ENCODE data around the gene FGF18. TPM values are rescaled to one million over a fixed set of nuclear protein-coding genes. Genes with fewer than 3 reads are reported as not detected.
A peak's percentile ranks its signal among the peaks of the same experiment; 100 is the strongest.

FGF18 gene
- total and polyA plus RNA-seq, 7 donors, result 0.28 to 3.0 (median 0.48) TPM; not detected in 3

- 11 to 14% methylated on average over 26 of the region's 26 CpGs for WGBS, 2 donors
- Histone ChIP-seq H3K4me1 (peaks cover 0 to 33% (median 31%) of the 10 kb centered on the region in 4 donors), H3K27me3 (no peaks in the 10 kb centered on the region), H3K27ac (peak overlapping the region in 1 of 4 donors; percentile 37), H3K4me3 (peak overlapping the region in 3 of 4 donors; percentile 29 to 49 (median 45)), H3K9me3 (no peaks in the 10 kb centered on the region), H3K36me3 (peaks cover 0 to 12% (median 0%) of the 10 kb centered on the region in 4 donors)
- intact Hi-C loops (cut with DNase I), result loop anchor here (2.0 to 10.0 kb wide), 3 partner anchors 488 to 626 kb away; partner anchors contain the start of gene FBXW11
- DNase-seq, result peak; percentile 89
- TF ChIP-seq POLR2A (IDR thresholded peaks at IDR 0.05), result no peak
- peak in 1 of 4 donors; percentile 14 for TF ChIP-seq POLR2AphosphoS5 (IDR thresholded peaks at IDR 0.05)
- no peak for TF ChIP-seq EP300 (IDR thresholded peaks at IDR 0.05)
- TF ChIP-seq, protein P1, sequence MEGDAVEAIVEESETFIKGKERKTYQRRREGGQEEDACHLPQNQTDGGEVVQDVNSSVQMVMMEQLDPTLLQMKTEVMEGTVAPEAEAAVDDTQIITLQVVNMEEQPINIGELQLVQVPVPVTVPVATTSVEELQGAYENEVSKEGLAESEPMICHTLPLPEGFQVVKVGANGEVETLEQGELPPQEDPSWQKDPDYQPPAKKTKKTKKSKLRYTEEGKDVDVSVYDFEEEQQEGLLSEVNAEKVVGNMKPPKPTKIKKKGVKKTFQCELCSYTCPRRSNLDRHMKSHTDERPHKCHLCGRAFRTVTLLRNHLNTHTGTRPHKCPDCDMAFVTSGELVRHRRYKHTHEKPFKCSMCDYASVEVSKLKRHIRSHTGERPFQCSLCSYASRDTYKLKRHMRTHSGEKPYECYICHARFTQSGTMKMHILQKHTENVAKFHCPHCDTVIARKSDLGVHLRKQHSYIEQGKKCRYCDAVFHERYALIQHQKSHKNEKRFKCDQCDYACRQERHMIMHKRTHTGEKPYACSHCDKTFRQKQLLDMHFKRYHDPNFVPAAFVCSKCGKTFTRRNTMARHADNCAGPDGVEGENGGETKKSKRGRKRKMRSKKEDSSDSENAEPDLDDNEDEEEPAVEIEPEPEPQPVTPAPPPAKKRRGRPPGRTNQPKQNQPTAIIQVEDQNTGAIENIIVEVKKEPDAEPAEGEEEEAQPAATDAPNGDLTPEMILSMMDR (IDR thresholded peaks at IDR 0.05), result peak; percentile 76 to 94 (median 92)
Measured at GRCh38 chr5:171418316-171418981, 998 bp upstream of the FGF18 start.

DNA sequence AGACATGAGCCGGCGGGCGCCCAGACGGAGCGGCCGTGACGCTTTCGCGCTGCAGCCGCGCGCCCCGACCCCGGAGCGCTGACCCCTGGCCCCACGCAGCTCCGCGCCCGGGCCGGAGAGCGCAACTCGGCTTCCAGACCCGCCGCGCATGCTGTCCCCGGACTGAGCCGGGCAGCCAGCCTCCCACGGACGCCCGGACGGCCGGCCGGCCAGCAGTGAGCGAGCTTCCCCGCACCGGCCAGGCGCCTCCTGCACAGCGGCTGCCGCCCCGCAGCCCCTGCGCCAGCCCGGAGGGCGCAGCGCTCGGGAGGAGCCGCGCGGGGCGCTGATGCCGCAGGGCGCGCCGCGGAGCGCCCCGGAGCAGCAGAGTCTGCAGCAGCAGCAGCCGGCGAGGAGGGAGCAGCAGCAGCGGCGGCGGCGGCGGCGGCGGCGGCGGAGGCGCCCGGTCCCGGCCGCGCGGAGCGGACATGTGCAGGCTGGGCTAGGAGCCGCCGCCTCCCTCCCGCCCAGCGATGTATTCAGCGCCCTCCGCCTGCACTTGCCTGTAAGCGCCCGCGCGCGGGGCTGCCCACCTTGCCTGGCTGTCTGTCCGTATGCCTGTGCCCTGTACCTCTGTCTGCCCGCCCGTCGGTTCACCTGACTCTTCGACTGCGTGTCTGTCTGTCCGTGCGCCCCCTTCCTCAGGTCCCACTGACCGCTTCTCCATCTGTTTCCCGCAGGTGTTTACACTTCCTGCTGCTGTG lies 412 bp downstream of the FGF18 start:
- H3K27me3 ChIP-seq, result no peaks in the 10 kb centered on the region
- intact Hi-C loops (cut with DNase I), result loop anchor here (2.0 to 10.0 kb wide), 4 partner anchors 185 to 625 kb away; partner anchors contain the start of gene FBXW11
- peaks cover 0 to 33% (median 31%) of the 10 kb centered on the region in 4 donors for H3K4me1 ChIP-seq
- no peak for DNase-seq
- peak overlapping the region in 3 of 4 donors; percentile 29 to 49 (median 45) for H3K4me3 ChIP-seq
- TF ChIP-seq, protein P1 (IDR thresholded peaks at IDR 0.05), result no peak
- no peak for TF ChIP-seq EP300 (IDR thresholded peaks at IDR 0.05)
- TF ChIP-seq POLR2AphosphoS5 (IDR thresholded peaks at IDR 0.05), result no peak
- TF ChIP-seq POLR2A (IDR thresholded peaks at IDR 0.05), result no peak
- 1% methylated on average over 95 of the region's 95 CpGs for WGBS, 2 donors
- no peaks in the 10 kb centered on the region for H3K36me3 ChIP-seq
- peak overlapping the region in 1 of 4 donors; percentile 43 for H3K27ac ChIP-seq
- no peaks in the 10 kb centered on the region for H3K9me3 ChIP-seq

GRCh38 chr5:171420431-171421241 lies 1.2 kb downstream of the FGF18 start:
- no peak for TF ChIP-seq POLR2A (IDR thresholded peaks at IDR 0.05)
- TF ChIP-seq, protein P1 (IDR thresholded peaks at IDR 0.05), result no peak
- no peak for TF ChIP-seq POLR2AphosphoS5 (IDR thresholded peaks at IDR 0.05)
- no peak for TF ChIP-seq EP300 (IDR thresholded peaks at IDR 0.05)
- peak; percentile 90 for DNase-seq

More at GRCh38 chr5:171420431-171421241, 1.2 kb downstream of the FGF18 start:
- peak overlapping the region in 3 of 4 donors; percentile 29 to 49 (median 45) for H3K4me3 ChIP-seq
- peak overlapping the region in 2 of 4 donors; percentile 26 to 43 for H3K27ac ChIP-seq
- no peaks in the 10 kb centered on the region for H3K36me3 ChIP-seq
- H3K4me1 ChIP-seq, result peaks cover 0 to 33% (median 31%) of the 10 kb centered on the region in 4 donors
- 1 to 2% methylated on average over 65 of the region's 65 CpGs for WGBS, 2 donors
- intact Hi-C loops (cut with DNase I), result loop anchor here (10.0 kb wide), 1 partner anchor 184 kb away; no protein-coding TSS in a partner anchor
- no peaks in the 10 kb centered on the region for H3K9me3 ChIP-seq
- no peaks in the 10 kb centered on the region for H3K27me3 ChIP-seq

All from sigmoid colon (tissue), 7 donors.